CD4-positive, CD25-positive, alpha-beta regulatory T cell (primary cell): ENCODE measurements around the gene CABP7. TPM values are rescaled to one million over a fixed set of nuclear protein-coding genes. Genes with fewer than 3 reads are reported as not detected.

Experiments
- ATAC-seq, 2 donors: fragments of 150-1000 bp; cut with Tn5 transposase; one replicate each; pipeline ENCODE4 v1.10.0; 2021; ENCODE audit warnings: low read depth in 2 of 2, moderate number of reproducible peaks in 2 of 2, moderate library complexity in 1 of 2
- DNase-seq, 3 donors: peaks; one replicate each; pipeline versions ENCODE4 v3.0.0 to v3.0.0-alpha.2; 2012 to 2022; ENCODE audit warnings: mixed read lengths in 1 of 3
- H3K27ac ChIP-seq: one replicate; pipeline ENCODE4 v1.7.0; 2013; ENCODE audit warnings: mild to moderate bottlenecking, low read length; ENCODE audit not compliant: insufficient read depth, poor library complexity, severe bottlenecking
- H3K27me3 ChIP-seq: one replicate; pipeline ENCODE4 v1.7.0; 2013; ENCODE audit warnings: low read length; ENCODE audit not compliant: control insufficient read depth, insufficient read depth
- H3K36me3 ChIP-seq: one replicate; pipeline ENCODE4 v1.7.0; 2013; ENCODE audit warnings: mild to moderate bottlenecking, low read length, moderate library complexity; ENCODE audit not compliant: control insufficient read depth, insufficient read depth
- H3K4me1 ChIP-seq: 2 replicates; pipeline ENCODE4 v1.7.0; 2013; ENCODE audit warnings: mild to moderate bottlenecking, low read length; ENCODE audit not compliant: insufficient read depth, control insufficient read depth, poor library complexity, severe bottlenecking
- H3K4me3 ChIP-seq: one replicate; pipeline ENCODE4 v1.7.0; 2013; ENCODE audit warnings: low read depth, mild to moderate bottlenecking, low read length, moderate library complexity
- H3K9me3 ChIP-seq, 2 experiments: 1 replicate in 1 of 2; 2 replicates in 1 of 2; pipeline ENCODE4 v1.7.0; 2013; ENCODE audit warnings: low read length in 2 of 2, mild to moderate bottlenecking in 1 of 2, moderate library complexity in 1 of 2; ENCODE audit not compliant: control insufficient read depth in 2 of 2
- H3K27ac Mint-ChIP-seq, 3 donors: one replicate each; pipeline ENCODE4 v1.8.0; 2020 to 2022; ENCODE audit warnings: mild to moderate bottlenecking in 3 of 3, mixed read lengths in 3 of 3, moderate library complexity in 2 of 3
- H3K27me3 Mint-ChIP-seq: one replicate; pipeline ENCODE4 v1.8.0; 2022; ENCODE audit warnings: mild to moderate bottlenecking, mixed read lengths
- H3K36me3 Mint-ChIP-seq: one replicate; pipeline ENCODE4 v1.8.0; 2020; ENCODE audit warnings: mixed read lengths
- H3K4me1 Mint-ChIP-seq, 4 donors: one replicate each; pipeline ENCODE4 v1.8.0; 2020 to 2022; ENCODE audit warnings: mixed read lengths in 4 of 4, mild to moderate bottlenecking in 1 of 4
- H3K4me3 Mint-ChIP-seq, 4 donors: one replicate each; pipeline ENCODE4 v1.8.0; 2020 to 2022; ENCODE audit warnings: mild to moderate bottlenecking in 4 of 4, mixed read lengths in 4 of 4, moderate library complexity in 3 of 4
- H3K9me3 Mint-ChIP-seq, 7 donors: one replicate each; pipeline ENCODE4 v1.8.0; 2020 to 2022; ENCODE audit warnings: mixed read lengths in 7 of 7, mild to moderate bottlenecking in 3 of 7, moderate library complexity in 2 of 7
- polyA plus RNA-seq, 4 donors: library from polyadenylated mRNA; unstranded; fragments of 300-500 nt; fragmentation: Illumina TruSeq; gene quantifications; one replicate each; pipeline ENCODE4 v1.2.3, GENCODE V29; 2021
- total RNA-seq: library from RNA; stranded (reverse); gene quantifications from one replicate; pipeline ENCODE4 v1.2.3, GENCODE V29; 2022

The CABP7 gene
- total and polyA plus RNA-seq, 5 donors from 2014 or later, result 0.11 to 0.35 (median 0.19) TPM

DNA sequence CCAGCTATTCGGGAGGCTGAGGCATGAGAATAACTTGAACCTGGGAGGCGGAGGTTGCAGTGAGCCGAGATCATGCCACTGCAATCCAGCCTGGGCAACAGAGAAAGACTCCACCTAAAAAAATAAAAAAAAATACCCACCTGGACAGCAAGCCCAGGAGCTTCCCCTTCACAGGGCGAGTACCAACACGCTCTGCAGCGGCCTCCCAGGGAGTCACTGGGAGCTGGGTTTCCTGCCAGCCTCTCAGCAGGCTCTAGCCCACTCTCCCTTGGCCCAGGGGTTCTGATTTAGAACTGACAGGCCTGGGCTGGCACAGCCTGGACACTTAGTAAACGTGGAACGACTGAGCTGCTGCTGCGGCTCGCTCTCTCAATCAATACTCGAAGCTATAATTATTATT is 2.0 kb upstream of the CABP7 start:
- Histone ChIP-seq H3K4me1 (peaks cover 5% of the 10 kb centered on the region), H3K27me3 (peaks cover 3% of the 10 kb centered on the region), H3K36me3 (no peaks in the 10 kb centered on the region), H3K9me3 (no peaks in the 10 kb centered on the region), H3K4me3 (no peak overlapping the region), H3K27ac (no peak overlapping the region)
- peaks cover 0 to 2% (median 0%) of the 10 kb centered on the region in 7 donors for H3K9me3 Mint-ChIP-seq
- H3K4me3 Mint-ChIP-seq, result no peak overlapping the region
- H3K27ac Mint-ChIP-seq, result no peak overlapping the region
- peaks cover 57% of the 10 kb centered on the region for H3K27me3 Mint-ChIP-seq
- DNase-seq (no peak), ATAC-seq (no peak)
- peaks cover 0 to 12% (median 0%) of the 10 kb centered on the region in 4 donors for H3K4me1 Mint-ChIP-seq
- H3K36me3 Mint-ChIP-seq, result no peaks in the 10 kb centered on the region

DNA sequence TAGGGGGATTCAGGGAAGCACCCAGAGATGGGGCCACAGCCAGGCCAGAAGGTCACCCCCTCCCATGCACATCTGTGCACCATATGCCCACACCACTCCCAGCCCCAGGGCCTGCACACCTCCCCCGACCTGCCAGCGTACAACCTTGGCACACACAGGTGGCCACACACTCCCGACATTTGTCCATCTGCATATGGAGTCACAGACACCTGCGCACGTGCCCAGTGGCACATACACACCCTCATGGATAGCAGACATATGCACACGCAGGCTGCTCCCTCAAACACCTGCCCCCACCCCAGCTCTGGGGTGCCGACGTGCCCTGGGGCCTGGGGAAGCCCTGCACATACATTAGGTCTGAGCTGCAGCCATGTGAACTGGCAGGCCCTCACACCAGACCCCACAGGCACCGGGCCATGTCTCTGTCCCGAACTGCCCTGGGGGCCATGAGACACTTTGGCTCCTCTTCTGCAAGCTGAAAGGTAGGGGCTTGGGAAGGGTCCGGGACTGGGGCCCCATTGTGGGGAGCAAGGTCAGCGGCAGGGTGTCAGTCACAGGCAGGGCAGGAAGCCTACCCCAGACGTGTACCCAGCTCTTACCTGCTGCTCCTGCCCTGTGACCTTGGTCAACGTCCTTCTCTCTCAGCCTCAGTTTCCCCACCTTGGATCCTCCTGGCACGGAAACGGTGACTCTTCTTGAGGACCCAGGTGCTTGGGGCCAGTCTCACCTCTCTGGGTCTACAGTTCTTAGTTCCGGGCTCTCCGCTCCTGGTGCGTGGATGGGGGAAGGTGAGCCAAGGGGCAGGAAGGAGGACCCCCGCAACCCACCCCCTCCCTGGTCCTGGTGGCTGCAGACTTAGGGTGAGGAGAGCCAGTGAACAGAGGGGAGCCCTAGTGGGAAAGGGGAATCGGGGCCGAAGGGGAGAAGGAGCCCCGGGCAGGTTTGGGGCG is 579 bp upstream of the CABP7 start:
- peaks cover 0 to 12% (median 0%) of the 10 kb centered on the region in 4 donors for H3K4me1 Mint-ChIP-seq
- no peaks in the 10 kb centered on the region for H3K36me3 Mint-ChIP-seq
- peaks cover 3% of the 10 kb centered on the region for H3K27me3 ChIP-seq
- H3K27ac Mint-ChIP-seq, result no peak overlapping the region
- H3K27me3 Mint-ChIP-seq, result peaks cover 72% of the 10 kb centered on the region
- H3K9me3 ChIP-seq, result no peaks in the 10 kb centered on the region
- H3K9me3 Mint-ChIP-seq, result peaks cover 0 to 2% (median 0%) of the 10 kb centered on the region in 7 donors
- H3K36me3 ChIP-seq, result no peaks in the 10 kb centered on the region
- H3K4me1 ChIP-seq, result peaks cover 5% of the 10 kb centered on the region
- peak overlapping the region in 2 of 4 donors; percentile 21 to 33 for H3K4me3 Mint-ChIP-seq
- no peak for DNase-seq
- no peak overlapping the region for H3K27ac ChIP-seq
- H3K4me3 ChIP-seq, result no peak overlapping the region
- no peak for ATAC-seq

DNA sequence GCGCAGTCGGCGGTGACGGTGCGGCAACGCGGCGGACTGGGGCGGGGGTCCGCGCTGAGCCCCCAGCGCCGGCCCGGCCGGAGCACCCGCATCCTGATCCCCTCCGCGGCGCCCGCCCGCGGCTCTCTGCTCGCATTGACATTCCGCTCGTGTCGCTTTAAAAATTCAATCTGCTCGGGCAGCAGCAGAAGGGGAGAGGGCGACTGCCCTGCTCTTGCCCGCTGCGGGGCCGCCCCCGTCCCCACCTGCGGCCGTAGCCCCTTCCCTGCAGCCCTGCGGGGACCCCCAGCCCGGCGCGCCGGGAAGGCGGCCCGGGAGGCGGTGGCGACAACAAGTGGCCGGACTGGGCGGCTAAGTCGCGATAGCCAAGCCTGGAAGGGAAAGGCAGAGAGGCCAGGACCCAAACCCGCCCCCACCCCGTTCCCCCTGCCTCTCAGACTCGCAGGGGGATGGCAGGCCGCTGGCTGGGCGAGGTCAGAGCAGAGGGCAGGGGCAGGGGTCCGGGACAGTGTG is 1.1 kb downstream of the CABP7 start:
- DNase-seq, result no peak
- no peaks in the 10 kb centered on the region for H3K9me3 ChIP-seq
- Mint-ChIP-seq H3K4me3 (no peak overlapping the region), H3K27me3 (peaks cover 62% of the 10 kb centered on the region), H3K9me3 (no peaks in the 10 kb centered on the region), H3K36me3 (no peaks in the 10 kb centered on the region), H3K4me1 (peaks cover 0 to 12% (median 0%) of the 10 kb centered on the region in 4 donors), H3K27ac (no peak overlapping the region)
- no peak overlapping the region for H3K27ac ChIP-seq
- peaks cover 3% of the 10 kb centered on the region for H3K27me3 ChIP-seq
- no peaks in the 10 kb centered on the region for H3K36me3 ChIP-seq
- H3K4me1 ChIP-seq, result peaks cover 5% of the 10 kb centered on the region
- no peak for ATAC-seq
- H3K4me3 ChIP-seq, result no peak overlapping the region

DNA sequence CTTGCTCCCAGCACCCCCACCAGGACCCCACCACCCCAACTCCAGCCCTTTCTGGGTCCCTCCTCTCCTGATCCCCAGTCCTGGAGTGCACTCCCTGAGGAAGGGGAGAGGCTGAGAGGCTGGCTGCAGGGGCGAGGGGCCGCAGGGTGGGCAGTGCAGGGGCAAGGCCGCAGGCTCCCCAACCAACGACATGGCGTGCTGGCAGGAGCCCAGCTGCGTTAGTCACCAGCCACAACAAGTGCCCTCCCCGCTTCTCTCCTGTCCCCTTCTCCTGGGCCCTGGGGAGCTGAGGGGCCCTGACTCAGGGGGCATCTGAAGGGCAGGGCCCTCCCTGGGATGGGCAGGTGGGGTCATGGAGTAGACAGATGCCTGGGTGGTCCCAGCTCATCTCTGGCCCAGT is 2.3 kb downstream of the CABP7 start:
- no peaks in the 10 kb centered on the region for H3K36me3 ChIP-seq
- peaks cover 5% of the 10 kb centered on the region for H3K4me1 ChIP-seq
- H3K9me3 ChIP-seq, result no peaks in the 10 kb centered on the region
- no peaks in the 10 kb centered on the region for H3K9me3 Mint-ChIP-seq
- peaks cover 3% of the 10 kb centered on the region for H3K27me3 ChIP-seq
- no peaks in the 10 kb centered on the region for H3K36me3 Mint-ChIP-seq
- no peak overlapping the region for H3K27ac ChIP-seq
- H3K4me3 ChIP-seq, result no peak overlapping the region
- H3K27ac Mint-ChIP-seq, result no peak overlapping the region
- H3K4me1 Mint-ChIP-seq, result peaks cover 0 to 12% (median 0%) of the 10 kb centered on the region in 4 donors
- H3K4me3 Mint-ChIP-seq, result no peak overlapping the region
- DNase-seq, result no peak
- peaks cover 52% of the 10 kb centered on the region for H3K27me3 Mint-ChIP-seq
- ATAC-seq, result no peak

DNA sequence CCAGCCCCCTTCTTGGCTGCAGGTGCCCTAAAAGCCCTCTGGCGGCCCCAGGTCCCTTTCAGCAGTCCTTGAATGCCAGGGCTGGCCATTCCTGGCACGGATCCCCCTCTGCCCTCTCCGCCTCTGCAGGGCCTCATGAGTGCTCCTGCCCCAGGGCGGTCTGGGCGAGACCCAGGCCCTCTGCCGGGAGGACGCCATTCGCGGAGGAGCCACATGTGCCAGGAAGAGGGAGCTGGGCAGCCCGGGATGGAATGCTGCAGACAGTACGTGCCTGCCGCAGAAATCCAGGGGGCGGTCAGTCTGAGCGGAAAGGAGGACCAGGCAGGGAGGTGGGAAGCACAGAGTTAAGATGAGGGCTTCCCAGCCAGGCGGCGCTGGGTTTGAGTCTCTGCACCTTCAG is 2.8 kb downstream of the CABP7 start:
- Histone ChIP-seq H3K4me1 (peaks cover 5% of the 10 kb centered on the region), H3K9me3 (no peaks in the 10 kb centered on the region), H3K27me3 (peaks cover 3% of the 10 kb centered on the region), H3K27ac (no peak overlapping the region), H3K36me3 (no peaks in the 10 kb centered on the region), H3K4me3 (no peak overlapping the region)
- ATAC-seq (no peak), DNase-seq (no peak)
- Mint-ChIP-seq H3K36me3 (no peaks in the 10 kb centered on the region), H3K4me1 (peaks cover 0 to 12% (median 0%) of the 10 kb centered on the region in 4 donors), H3K27me3 (peaks cover 48% of the 10 kb centered on the region), H3K4me3 (no peak overlapping the region), H3K27ac (no peak overlapping the region), H3K9me3 (no peaks in the 10 kb centered on the region)

DNA sequence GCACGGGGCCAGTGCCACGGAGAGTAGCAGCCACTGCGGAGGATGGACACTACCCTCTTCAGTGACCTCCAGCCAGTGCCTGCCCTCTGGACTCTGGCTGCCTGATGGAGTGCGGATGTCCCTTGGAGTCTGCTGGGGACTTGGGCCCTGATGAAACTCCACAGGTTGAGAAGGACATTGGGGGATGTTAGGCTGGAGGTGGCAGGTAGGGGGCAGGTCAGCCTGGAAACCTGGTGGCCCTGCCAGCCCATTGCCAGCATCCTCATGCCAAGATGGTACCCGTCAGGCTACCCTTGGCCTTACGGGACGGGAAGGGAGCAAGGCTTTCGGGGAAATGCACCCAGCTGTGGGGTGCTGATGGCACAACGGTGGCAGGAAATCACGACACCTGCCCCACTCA is 4.0 kb downstream of the CABP7 start:
- Mint-ChIP-seq H3K4me1 (peaks cover 0 to 7% (median 0%) of the 10 kb centered on the region in 4 donors), H3K27me3 (peaks cover 36% of the 10 kb centered on the region), H3K36me3 (no peaks in the 10 kb centered on the region), H3K4me3 (no peak overlapping the region), H3K27ac (no peak overlapping the region), H3K9me3 (no peaks in the 10 kb centered on the region)
- peaks cover 3% of the 10 kb centered on the region for H3K27me3 ChIP-seq
- H3K4me1 ChIP-seq, result peaks cover 5% of the 10 kb centered on the region
- no peaks in the 10 kb centered on the region for H3K9me3 ChIP-seq
- ATAC-seq (no peak), DNase-seq (no peak)
- no peaks in the 10 kb centered on the region for H3K36me3 ChIP-seq
- no peak overlapping the region for H3K27ac ChIP-seq
- H3K4me3 ChIP-seq, result no peak overlapping the region

DNA sequence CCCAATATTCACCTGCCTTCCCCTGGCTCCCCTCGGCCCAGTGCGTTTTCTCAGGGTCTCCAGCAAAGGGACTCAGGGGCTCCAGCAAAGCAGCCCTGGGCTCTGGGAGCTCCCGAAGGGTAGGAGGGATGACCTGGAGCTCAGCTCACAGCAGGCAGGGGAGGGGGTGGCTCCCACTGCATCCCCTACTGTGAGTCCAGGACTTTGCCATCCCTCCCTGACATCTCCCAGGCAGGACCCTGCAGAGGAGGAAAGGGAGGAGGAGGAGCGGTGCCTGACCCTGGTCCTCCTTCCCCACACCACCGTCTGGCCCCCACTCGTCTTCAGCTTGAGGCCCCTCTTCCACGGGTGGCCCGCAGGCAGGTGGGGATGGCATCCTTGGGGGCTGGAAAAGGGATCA is 5.0 kb downstream of the CABP7 start:
- ATAC-seq (no peak), DNase-seq (no peak)
- Mint-ChIP-seq H3K27ac (no peak overlapping the region), H3K27me3 (peaks cover 26% of the 10 kb centered on the region), H3K9me3 (no peaks in the 10 kb centered on the region), H3K36me3 (no peaks in the 10 kb centered on the region), H3K4me1 (peaks cover 0 to 3% (median 0%) of the 10 kb centered on the region in 4 donors), H3K4me3 (no peak overlapping the region)
- Histone ChIP-seq H3K4me1 (peaks cover 5% of the 10 kb centered on the region), H3K27ac (no peak overlapping the region), H3K27me3 (no peaks in the 10 kb centered on the region), H3K4me3 (no peak overlapping the region), H3K36me3 (no peaks in the 10 kb centered on the region), H3K9me3 (no peaks in the 10 kb centered on the region)
